Caki2 (cell line): ENCODE data around the gene TSPYL6. TPM values are rescaled to one million over a fixed set of nuclear protein-coding genes. Genes with fewer than 3 reads are reported as not detected.
"Not testable (repeated sequence)": the region's sequence is repeated elsewhere in the genome, so short reads cannot be mapped to it uniquely, and the experiment has no call there.

Experiments
- DNase-seq: peaks from one replicate; pipeline ENCODE4 v3.0.0-alpha.2; 2015; ENCODE audit warnings: low read depth
- in situ Hi-C: cut with HindIII; loops from 2 replicates; pipeline ENCODE4 v1.10.0; 2016; ENCODE audit warnings: low sequenced_read_pairs, low pct_unique_long_range_greater_than_20kb, mixed read lengths
- total RNA-seq: library from RNA; depleted of rRNA; stranded (reverse); fragments of >200 nt; shearing (Covaris generic); gene quantifications from 2 replicates; pipeline ENCODE4 v1.2.3, GENCODE V29; 2014; ENCODE audit warnings: low replicate concordance; rRNA removed

Gene TSPYL6
- not detected in 2 replicates for total RNA-seq

DNA sequence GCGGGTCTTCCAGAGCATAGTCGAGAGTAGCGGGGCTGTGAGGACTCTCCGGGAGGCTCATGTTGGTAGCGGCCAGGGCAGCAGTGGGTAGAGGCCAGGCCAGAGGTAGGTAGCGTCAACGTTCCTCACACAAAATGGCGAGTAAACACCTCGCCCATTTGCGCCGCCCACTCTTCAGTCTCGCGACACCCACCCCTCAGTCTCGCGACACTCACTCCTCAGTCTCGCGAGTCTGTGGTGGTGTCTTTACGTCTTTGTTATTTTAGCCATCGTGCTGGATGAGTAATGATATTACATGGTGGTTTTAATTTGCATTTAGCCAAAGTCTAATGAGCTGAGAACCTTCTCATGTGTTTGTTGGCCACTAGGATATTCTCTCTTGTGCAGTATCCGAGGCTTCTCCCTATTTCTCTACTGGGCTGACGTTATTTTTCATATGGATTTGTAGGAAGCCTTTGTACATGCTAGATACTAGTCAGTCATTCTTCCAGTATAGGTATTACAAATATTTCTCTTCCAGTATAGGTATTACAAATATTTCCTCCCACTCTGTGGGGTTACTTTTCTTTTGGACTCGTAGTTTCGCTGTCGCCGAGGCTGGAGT is at the start of gene TSPYL6:
TSS of gene TSPYL6 (minus strand) at position 139 of the 604 bp plus-strand sequence. CDS start at position 61, 78 bp downstream.
- in situ Hi-C loops = no loop called here
- DNase-seq = no peak

DNA sequence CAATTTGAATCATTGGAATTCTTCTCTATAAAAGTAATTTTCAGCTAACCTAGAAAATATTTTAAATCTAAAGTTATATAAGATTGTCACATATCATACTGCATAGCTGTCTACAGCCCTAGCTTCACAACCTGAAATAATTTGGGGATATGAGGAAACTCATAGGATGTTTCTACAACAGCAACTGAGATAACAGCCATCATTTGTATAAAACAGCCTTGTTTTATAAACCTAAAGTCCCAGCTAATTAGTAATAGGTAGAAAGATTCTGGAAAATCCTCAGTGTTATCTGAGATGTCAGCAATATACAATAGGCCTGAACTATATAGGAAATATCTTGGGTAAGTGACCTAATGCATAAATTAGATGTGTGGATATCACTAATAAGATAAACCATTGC is 47.6 kb upstream of the TSPYL6 start:
- in situ Hi-C loops = no loop called here
- DNase-seq = no peak

DNA sequence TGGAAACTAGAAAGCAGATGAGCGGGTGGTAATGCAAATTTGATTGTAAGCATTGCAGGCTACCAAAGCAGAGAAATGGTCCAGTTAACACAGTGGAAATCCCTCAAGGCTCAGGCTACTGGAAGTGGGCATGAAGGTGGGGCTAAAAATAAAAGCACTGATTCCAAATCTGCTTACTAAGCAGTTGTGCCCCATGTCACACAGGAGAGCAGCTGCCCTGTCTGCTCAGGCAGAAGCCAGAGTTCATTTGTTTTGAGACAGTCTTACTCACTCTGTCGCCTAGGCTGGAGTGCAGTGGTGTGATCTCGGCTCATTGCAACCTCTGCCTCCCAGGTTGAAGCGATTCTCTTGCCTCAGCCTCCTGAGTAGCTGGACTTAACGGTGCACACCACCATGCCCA is 42.5 kb upstream of the TSPYL6 start:
- in situ Hi-C loops = no loop called here
- no peak for DNase-seq

DNA sequence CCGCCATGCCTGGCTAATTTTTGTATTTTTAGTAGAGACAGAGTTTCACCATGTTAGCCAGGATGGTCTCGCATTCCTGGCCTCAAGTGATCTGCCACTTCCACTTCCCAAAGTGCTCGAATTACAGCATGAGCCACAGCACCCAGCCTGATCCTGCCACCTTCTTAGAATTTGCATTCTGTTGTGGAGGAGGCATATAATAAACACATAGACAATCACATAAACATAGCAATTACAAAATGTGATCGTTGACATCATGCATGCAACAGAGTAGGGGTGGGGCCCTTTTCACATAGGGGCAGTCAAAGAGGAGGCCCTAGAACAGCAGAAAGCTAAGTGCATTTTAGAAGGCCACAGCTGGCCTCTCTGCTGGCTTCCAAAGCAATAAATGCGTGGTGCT is 39.9 kb upstream of the TSPYL6 start:
- no peak for DNase-seq
- in situ Hi-C loops = no loop called here

DNA sequence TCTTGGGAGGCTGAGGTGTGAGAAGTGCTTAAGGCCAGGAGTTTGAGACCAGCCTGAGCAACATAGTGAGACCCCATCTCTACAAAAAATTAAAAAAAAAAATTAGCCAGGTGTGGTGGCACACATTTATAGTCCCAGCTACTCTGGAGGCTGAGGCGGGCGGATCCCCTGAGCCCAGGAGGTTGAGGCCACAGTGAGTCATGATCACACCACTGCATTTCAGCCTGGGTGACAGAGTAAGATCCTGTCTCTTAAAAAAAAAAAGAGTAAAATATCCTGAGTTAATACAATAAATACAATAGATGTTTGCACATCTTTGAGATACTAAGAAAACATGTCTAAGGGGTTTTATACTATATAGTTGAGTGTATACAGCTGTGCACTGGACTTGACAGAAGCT is 38.6 kb upstream of the TSPYL6 start:
- in situ Hi-C loops, DNase-seq: not testable (repeated sequence)

DNA sequence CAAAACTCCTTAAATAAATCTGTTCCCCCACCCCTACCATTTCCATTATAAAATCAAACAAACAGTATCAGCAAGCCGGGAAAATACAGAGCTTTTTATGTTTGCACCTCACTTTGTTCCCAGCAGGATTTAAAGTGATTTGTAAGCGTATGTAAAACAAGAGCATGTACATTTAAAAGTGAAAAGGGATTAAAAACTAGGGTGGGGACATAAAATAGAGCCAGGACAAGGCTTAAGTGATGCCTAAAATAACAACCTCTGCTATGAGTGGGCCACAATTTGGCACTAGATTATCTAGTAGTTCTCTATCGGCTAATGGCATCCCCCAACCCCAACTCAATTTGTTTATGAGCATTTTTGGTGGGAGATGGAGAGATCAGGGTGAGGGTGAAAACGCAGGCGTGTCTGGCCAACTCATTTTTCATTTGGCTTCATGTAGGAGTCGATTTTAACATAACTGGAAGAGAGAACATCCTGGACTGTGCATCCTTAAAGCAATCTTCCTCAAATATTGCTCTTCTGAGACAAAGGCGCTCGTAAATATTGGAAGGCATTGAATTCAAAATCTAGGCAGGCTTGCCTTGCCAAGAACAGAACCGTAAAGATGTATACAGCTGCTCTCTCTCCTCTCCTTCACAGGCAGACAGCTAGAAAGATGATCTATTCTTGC is 34.5 kb upstream of the TSPYL6 start:
- in situ Hi-C loops = no loop called here
- DNase-seq = no peak

DNA sequence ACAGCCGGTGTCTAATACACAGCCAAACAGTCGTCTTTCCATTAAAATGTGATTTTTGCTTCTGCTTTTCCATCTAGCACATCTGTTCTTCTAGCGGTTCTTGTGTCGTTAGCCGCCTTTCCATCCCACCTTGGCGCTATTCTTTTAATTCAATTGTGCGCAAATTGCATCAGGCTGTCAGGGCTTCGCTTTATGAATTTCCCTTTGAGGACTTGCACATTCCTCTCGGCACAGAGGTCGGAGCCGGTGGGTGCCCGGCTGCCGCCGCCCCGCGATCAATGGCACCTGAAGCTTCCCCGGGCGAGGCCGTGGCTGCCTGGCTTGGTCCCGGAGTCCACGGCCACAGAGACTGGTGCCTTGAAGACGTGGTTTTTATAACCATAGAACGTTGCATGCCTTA is 33.9 kb upstream of the TSPYL6 start:
- in situ Hi-C loops = no loop called here
- DNase-seq = no peak

DNA sequence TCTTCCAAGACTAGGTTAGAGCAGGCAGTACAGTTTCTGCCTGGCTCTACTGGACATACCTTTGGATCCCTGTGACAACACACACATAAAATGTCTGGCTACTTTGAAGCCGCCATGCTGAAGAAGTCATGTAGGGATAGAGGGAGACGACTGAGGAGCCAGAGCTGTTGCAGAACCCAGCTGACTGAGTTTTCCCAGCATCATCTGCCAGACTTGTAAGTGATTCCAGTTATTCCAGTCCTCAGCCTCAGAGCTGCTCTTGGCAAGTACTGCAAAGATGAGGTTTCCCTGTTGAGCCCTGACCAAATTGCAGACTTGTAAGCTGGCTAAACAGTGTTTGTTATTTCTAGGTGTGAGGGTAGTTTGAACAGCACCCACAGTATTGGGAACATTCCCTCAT is 31.5 kb upstream of the TSPYL6 start:
- in situ Hi-C loops = no loop called here

DNA sequence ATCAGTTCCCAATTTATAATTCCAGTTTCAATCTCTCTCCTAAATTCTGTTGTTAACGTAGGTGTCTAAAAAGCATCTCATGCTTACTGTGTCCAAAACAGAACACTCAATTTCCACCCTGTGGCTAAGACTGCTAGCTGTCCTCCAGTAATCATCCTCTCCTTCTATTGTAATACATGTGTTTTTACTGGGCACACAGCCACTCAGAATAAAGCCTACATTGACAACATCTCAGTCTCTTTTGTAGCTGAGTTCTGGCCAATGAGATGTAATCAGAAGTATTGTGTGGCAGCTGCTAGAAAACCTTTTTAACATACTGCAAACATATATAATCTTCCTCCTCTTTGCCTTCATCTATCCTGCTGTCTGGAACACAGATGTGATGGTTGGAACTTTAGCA is 29.4 kb upstream of the TSPYL6 start:
- in situ Hi-C loops = no loop called here
- no peak for DNase-seq

More for the DNA sequence above, 31.5 kb upstream of the TSPYL6 start:
- DNase-seq = no peak

DNA sequence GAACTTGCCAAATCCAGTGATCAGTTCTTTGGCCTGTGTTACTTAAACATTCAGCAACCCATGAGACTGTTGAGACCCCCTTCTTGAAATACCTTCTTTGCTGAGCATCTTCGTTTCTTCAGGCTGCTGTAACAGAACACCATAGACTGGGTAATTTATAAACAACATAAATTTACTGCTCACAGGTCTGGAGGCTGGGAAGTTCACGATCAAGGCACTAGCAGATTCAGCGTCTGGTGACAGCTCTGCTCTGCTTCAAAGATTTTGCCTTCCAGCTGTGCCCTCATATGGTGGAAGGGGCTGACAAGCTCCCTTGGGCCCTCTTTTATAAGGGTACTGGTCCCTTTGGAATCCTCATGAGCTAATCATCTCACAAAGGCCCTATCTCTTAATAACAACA is 28.8 kb upstream of the TSPYL6 start:
- no peak for DNase-seq
- in situ Hi-C loops = no loop called here

DNA sequence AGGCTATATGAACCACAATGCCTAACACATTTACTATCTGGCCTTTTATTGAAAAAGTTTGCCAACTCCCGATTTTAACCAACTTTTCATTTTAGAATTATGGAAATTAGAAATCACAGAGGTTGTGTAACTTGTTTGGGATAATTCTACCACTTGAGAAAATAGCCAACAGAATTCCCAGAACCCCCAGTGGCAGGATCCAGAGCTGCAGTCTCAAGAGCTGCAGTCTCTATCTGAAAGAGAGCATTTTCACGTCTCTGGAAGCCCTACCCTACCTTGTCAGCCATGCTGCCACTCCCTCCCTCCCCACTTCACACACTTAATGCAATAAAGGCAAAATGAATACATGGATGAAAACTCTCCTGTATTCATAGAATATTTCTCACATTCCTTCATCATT is 23.4 kb upstream of the TSPYL6 start:
- in situ Hi-C loops = no loop called here
- DNase-seq = no peak

DNA sequence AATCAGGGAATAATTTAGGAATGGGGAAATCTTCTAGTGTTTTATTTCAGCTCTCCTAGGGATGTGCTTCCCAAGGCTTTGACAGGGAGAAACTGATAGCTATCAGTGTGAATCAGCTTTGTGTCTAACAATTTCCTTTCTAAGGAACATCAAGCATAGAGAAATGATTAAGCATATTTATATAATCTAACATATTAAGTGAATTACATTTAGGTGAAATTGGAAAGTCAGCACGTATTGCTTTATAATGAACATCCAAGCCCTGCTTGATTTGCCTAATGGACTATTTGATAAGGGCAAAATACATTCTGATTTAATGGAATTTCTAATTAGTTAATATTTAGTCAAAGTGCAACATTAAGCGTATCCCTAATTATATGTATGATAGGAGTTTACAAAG is 19.5 kb upstream of the TSPYL6 start:
- no peak for DNase-seq
- in situ Hi-C loops = no loop called here

DNA sequence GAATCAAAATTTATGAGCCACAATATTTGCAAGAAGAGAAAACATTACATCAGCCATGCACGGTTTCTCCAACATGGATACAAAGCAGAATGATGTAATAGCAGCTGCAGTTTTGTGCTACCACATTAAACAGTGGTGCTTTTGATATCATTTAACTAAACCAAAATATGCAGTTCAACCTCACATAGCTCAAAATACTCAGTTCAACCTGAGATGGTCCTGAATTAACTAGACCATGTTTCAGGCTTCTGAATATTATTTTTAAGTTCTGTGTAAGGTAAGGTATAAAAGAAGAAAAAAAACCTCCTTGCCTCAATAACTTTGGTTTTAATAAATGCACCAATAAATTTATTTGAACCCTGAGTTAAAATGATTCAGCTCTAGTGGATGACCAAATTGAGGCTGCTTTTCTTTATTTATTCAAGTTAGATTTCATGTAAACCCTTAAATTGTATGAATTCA is 18.8 kb upstream of the TSPYL6 start:
- in situ Hi-C loops = no loop called here
- DNase-seq = no peak

DNA sequence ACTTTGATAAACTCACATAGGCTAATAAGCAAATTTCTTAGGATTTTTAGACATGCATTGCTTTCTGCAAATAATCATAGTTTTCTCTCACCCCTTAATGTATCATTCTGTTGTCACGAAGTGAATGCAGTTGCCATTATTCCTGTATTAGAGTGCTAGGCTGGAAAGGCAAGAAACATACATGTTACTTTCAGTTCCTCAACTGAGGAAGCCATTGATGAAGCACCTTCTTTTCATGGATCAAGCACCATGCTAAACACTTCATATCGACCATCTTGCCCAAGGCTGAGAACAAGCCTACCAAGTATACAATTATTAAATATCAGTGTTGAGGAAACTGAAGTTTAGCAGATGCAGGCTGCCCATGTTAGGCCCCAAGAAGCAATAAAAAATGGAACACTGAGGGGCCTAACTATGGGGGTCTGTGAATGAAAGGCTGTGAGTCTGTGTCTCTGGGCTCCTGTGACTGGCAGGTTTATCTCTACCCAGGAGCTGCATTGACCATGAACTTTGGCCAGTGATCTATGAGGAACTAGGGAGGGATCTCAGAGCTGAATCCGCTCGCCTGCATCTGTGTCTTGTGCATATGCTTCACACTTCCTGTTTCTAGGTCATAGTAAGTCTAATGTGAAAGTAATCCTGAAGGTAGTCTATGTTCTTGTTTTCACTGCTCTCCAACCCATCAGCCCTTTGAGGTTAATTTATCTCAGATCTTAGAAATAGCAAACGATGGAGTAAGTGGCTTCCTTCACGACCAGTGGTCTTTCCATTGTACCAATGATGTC is 16.0 kb upstream of the TSPYL6 start:
- no peak for DNase-seq
- in situ Hi-C loops = no loop called here

DNA sequence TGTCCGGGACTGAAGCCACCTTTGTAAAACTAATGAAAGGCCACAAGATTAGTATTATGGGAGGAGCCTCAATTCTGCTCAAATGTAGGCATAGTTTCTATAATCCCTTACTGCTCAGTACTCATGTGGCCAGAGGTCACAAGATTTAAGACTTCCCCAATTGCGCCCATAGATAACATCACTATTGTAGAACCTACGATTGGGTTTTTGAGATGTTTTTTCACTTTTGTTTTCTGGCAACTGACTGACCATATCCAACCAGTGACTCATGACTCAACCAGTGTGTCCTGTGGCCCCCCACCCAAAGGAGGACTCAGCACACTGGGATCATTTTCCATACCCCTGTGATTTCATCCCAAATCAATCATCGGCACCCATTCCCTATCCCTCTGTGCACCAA is 15.2 kb upstream of the TSPYL6 start:
- in situ Hi-C loops = no loop called here

DNA sequence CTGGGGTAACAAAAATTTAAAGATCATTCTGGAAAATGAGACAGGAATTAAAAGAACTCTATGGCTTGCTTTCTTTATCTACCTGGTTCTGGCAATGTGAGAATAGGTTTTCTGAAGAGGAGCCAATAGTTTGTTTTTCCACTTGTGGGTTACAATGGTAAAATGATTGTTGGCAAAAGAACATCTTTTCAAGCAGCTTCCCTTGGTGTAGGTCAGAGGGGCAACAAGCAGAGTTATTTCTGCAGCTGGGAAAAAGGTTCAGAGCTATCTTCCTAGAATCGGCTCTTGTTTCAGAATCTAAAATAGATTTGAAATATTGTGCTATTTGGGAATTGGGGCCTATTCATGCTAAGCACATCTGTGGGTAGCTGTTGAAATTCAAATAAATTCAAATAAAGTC is 11.5 kb upstream of the TSPYL6 start:
- no peak for DNase-seq
- in situ Hi-C loops = no loop called here

More for the DNA sequence above, 15.2 kb upstream of the TSPYL6 start:
- no peak for DNase-seq

DNA sequence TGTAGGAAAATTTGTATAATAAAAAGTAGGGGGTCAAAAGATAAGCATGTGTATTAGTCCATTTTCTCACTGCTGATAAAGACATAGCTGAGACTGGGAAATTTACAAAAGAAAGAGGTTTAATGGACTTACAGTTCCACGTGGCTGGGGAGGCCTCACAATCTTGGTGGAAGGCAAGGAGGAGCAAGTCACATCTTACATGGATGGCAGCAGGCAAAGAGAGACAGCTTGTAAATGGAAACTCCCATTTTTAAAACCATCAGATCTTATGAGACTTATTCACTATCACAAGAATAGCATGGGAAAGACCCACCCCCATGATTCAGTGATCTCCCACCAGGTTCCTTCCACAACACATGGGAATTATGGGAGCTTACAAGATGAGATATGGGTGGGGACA is 9.1 kb upstream of the TSPYL6 start:
- in situ Hi-C loops, DNase-seq: not testable (repeated sequence)

DNA sequence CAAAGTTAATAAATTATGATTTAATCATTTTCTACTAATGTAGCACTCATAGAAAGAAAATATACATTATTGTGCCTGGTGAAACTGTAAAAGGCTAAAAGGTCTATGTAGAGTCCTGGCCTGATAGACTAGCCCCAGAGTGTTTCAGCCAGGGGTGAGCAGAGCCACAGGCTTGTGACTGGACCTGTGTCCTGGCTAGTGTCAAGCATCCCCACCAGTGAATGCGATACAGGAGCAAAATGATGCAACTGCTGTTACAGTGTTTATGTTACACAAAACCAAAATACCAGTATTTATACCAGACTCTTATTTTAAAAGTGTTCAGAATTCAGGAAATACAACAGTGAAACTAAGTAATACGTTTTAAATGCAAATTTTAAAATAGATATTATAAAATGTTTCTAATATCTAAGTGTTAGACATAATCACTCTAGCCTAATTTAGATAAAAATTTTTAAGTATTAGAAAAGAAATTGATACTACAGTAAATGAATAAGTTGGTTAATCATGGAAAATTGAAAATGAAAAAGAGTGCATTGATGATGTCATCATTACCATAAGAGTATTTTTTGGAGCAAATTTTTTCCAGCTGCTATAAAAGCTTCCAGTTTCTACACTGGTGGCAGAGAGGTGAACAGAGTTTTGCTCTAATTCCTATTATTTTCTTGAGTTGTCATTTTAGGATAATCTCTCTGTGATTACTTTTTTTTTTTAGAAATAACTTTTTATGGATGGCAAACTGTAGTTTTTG is 6.2 kb upstream of the TSPYL6 start:
- no peak for DNase-seq
- in situ Hi-C loops = no loop called here

DNA sequence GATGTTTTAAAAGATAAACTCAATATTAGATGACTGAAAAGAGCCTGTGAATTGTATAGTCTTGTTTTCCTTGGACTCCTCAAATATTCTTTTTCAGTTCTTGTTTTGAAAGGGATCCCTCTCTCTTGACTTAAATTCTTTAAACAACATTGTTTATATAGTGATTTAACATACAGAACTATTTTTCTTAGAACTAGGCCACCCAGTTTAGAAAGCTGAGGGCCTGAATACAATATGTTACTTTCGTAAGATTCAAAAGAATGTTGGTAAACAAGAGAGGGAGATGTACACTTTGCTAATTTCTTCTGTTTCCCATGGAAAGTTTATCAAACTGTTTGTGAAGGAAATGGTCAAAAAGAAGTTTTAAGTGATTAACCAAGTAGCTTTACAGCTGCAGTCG is 5.5 kb upstream of the TSPYL6 start:
- in situ Hi-C loops = no loop called here
- no peak for DNase-seq
